Activated naive CD4-positive, alpha-beta T cell treated with anti-CD3 and anti-CD28 coated beads, Interleukin-2, amount 50 U/mL, for 16 hours (primary cell): ENCODE results near the gene NPNT.

Experiments used
- DNase-seq: peaks from one replicate; pipeline ENCODE4 v3.0.0-alpha.2; 2020

NPNT gene

GRCh38 chr4:105917171-105917685, 22.0 kb downstream of the NPNT start:
- DNase-seq = no peak

- no peak for DNase-seq
Observed at GRCh38 chr4:105921301-105921700, 26.0 kb downstream of the NPNT start.

GRCh38 chr4:105923497-105924238, 28.4 kb downstream of the NPNT start:
- no peak for DNase-seq

- no peak for DNase-seq
Observed at GRCh38 chr4:105924341-105924740, 29.1 kb downstream of the NPNT start.

- DNase-seq = no peak
Observed at GRCh38 chr4:105930698-105931097, 35.4 kb downstream of the NPNT start.

- DNase-seq = no peak
Observed at GRCh38 chr4:105933083-105933482, 37.8 kb downstream of the NPNT start.

- DNase-seq = no peak
Observed at GRCh38 chr4:105934386-105934785, 39.1 kb downstream of the NPNT start.

- DNase-seq = no peak
Observed at GRCh38 chr4:105936901-105937300, 41.6 kb downstream of the NPNT start.

GRCh38 chr4:105937759-105938158, 42.5 kb downstream of the NPNT start:
- no peak for DNase-seq

- DNase-seq = no peak
Observed at GRCh38 chr4:105943234-105943633, 48.0 kb downstream of the NPNT start.

GRCh38 chr4:105944540-105944939, 49.3 kb downstream of the NPNT start:
- DNase-seq = no peak

GRCh38 chr4:105946771-105947170, 51.5 kb downstream of the NPNT start:
- no peak for DNase-seq

- DNase-seq = no peak
Observed at GRCh38 chr4:105950701-105951100, 55.4 kb downstream of the NPNT start.

GRCh38 chr4:105951198-105951597, 55.9 kb downstream of the NPNT start:
- DNase-seq = no peak

GRCh38 chr4:105952591-105952990, 57.3 kb downstream of the NPNT start:
- no peak for DNase-seq

- DNase-seq = no peak
Observed at GRCh38 chr4:105956569-105956968, 61.3 kb downstream of the NPNT start.

- DNase-seq = no peak
Observed at GRCh38 chr4:105957680-105958079, 62.4 kb downstream of the NPNT start.

- no peak for DNase-seq
Observed at GRCh38 chr4:105963461-105964400, 68.5 kb downstream of the NPNT start.

- no peak for DNase-seq
Observed at GRCh38 chr4:105965183-105965800, 70.0 kb downstream of the NPNT start.

GRCh38 chr4:105966051-105966450, 70.8 kb downstream of the NPNT start:
- no peak for DNase-seq

- no peak for DNase-seq
Observed at GRCh38 chr4:105967058-105967658, 71.9 kb downstream of the NPNT start.

- no peak for DNase-seq
Observed at GRCh38 chr4:105969575-105969974, 74.3 kb downstream of the NPNT start.

- DNase-seq = no peak
Observed at GRCh38 chr4:105970371-105970770, 75.1 kb downstream of the NPNT start.
